ENCODE data around the gene REPIN1. TPM values are rescaled to one million over a fixed set of nuclear protein-coding genes. Genes with fewer than 3 reads are reported as not detected.

REPIN1 gene
- total and polyA plus RNA-seq, 9 of the 15 experiments (the other 6 are each of a cell fraction or from before 2014, with no cell fraction given): 8.1 to 283 (median 94.3) TPM

GRCh38 chr7:150368884-150369747 lies 494 bp downstream of the REPIN1 start (continued):
- 0 out of 2 replicates have a peak, but pooled peaks have one; percentile 29 for TF ChIP-seq TGIF2 (CRISPR knock-in tag; IDR thresholded peaks at IDR 0.05)
- TF ChIP-seq RBFOX2 (IDR thresholded peaks at IDR 0.05; ENCODE audit: low read depth, low read length): no peak
- no peak for TF ChIP-seq NEUROD1 (IDR thresholded peaks at IDR 0.05; ENCODE audit: borderline replicate concordance, low read depth, low read length, partially characterized antibody)
- no peak for TF ChIP-seq E2F4 (CRISPR knock-in tag; IDR thresholded peaks at IDR 0.05; ENCODE audit: low read depth)
- no peak for TF ChIP-seq ZFP36 (IDR thresholded peaks at IDR 0.05; ENCODE audit: low read depth, low read length, partially characterized antibody)
- TF ChIP-seq CBFB (CRISPR knock-in tag; IDR thresholded peaks at IDR 0.05): no peak
- TF ChIP-seq SRSF1 (IDR thresholded peaks at IDR 0.05; ENCODE audit: low read depth, low read length): no peak
- TF ChIP-seq CC2D1A (IDR thresholded peaks at IDR 0.05): no peak
- TF ChIP-seq NUFIP1 (IDR thresholded peaks at IDR 0.05; ENCODE audit: partially characterized antibody): no peak
- TF ChIP-seq ZBTB40 (IDR thresholded peaks at IDR 0.05): peak; percentile 63
- 0 out of 2 replicates have a peak, but pooled peaks have one; percentile 10 for TF ChIP-seq ZBTB40 (CRISPR knock-in tag; IDR thresholded peaks at IDR 0.05)
- TF ChIP-seq TCF15 (CRISPR knock-in tag; IDR thresholded peaks at IDR 0.05): no peak
- TF ChIP-seq FOXP1 (CRISPR knock-in tag; IDR thresholded peaks at IDR 0.05): no peak
- TF ChIP-seq PHF21A (IDR thresholded peaks at IDR 0.05; ENCODE audit: borderline replicate concordance, low read depth): no peak
- TF ChIP-seq KDM4B (IDR thresholded peaks at IDR 0.05; ENCODE audit: borderline replicate concordance in 2 of 2, low read depth in 1 of 2): peak in 1 of 2 experiments; percentile 80; a peak in 1 of 4 replicates
- TF ChIP-seq MIER1 (IDR thresholded peaks at IDR 0.05; ENCODE audit: low read depth): peak; percentile 67; the same call in 1 of the 2 replicates
- 0 out of 2 replicates have a peak, but pooled peaks have one; percentile 37 for TF ChIP-seq ZNF133 (CRISPR knock-in tag; IDR thresholded peaks at IDR 0.05)

Data from K562 (cell line).